LNCAP (cell line): ENCODE results near the gene UBAC2.

Experiments used
- CTCF ChIP-seq: fragments of 450-650 bp; IDR thresholded peaks from 2 replicates; pipeline ENCODE4 v1.5.1; 2017; ENCODE audit warnings: mild to moderate bottlenecking

Gene UBAC2

GRCh38 chr13:99311748-99312492 is 111.3 kb downstream of the UBAC2 start:
- TF ChIP-seq CTCF, result no peak

- no peak for TF ChIP-seq CTCF
Observed at GRCh38 chr13:99312493-99312883, 111.8 kb downstream of the UBAC2 start.

GRCh38 chr13:99313501-99313900 is 112.8 kb downstream of the UBAC2 start:
- no peak for TF ChIP-seq CTCF

- no peak for TF ChIP-seq CTCF
Observed at GRCh38 chr13:99313941-99314340, 113.3 kb downstream of the UBAC2 start.

GRCh38 chr13:99314640-99315176 is 114.1 kb downstream of the UBAC2 start:
- TF ChIP-seq CTCF, result no peak

- TF ChIP-seq CTCF, result no peak
Observed at GRCh38 chr13:99315186-99315585, 114.5 kb downstream of the UBAC2 start.

GRCh38 chr13:99316224-99316623 is 115.6 kb downstream of the UBAC2 start:
- TF ChIP-seq CTCF, result no peak
